Heart left ventricle (tissue), 16 donors: Measurements from ENCODE around the gene IL33. TPM values are rescaled to one million over a fixed set of nuclear protein-coding genes. Genes with fewer than 3 reads are reported as not detected.

Experiments
- ATAC-seq, 4 donors: fragments of 200-7000 bp; cut with Tn5 transposase; one replicate each; pipeline ENCODE4 v1.9.1; 2020 to 2022; ENCODE audit warnings: moderate library complexity in 4 of 4, mild to moderate bottlenecking in 3 of 4, moderate number of reproducible peaks in 1 of 4
- DNase-seq, 5 donors: peaks; one replicate each; pipeline ENCODE4 v3.0.0-alpha.2; 2020
- H3K27ac ChIP-seq, 12 donors: fragments of 200-600 bp; sonication (generic) in 4 of 12; one replicate each; pipeline versions ENCODE4 v1.5.0 to v1.8.0; 2016 to 2022; ENCODE audit warnings: mild to moderate bottlenecking in 2 of 12
- H3K27me3 ChIP-seq, 9 donors: fragments of 200-600 bp; sonication (generic) in 2 of 9; one replicate each; pipeline versions ENCODE4 v1.5.1 to v1.8.0; 2016 to 2022; ENCODE audit warnings: mild to moderate bottlenecking in 3 of 9
- H3K36me3 ChIP-seq, 9 donors: fragments of 200-600 bp; sonication (generic) in 2 of 9; one replicate each; pipeline versions ENCODE4 v1.5.0 to v1.8.0; 2018 to 2022; ENCODE audit warnings: mild to moderate bottlenecking in 2 of 9
- H3K4me1 ChIP-seq, 12 donors: fragments of 200-600 bp; sonication (generic) in 4 of 12; one replicate each; pipeline versions ENCODE4 v1.5.0 to v1.8.0; 2016 to 2022; ENCODE audit warnings: mild to moderate bottlenecking in 3 of 12
- H3K4me3 ChIP-seq, 12 donors: fragments of 200-600 bp; sonication (generic) in 4 of 12; one replicate each; pipeline versions ENCODE4 v1.5.0 to v1.8.0; 2017 to 2022; ENCODE audit warnings: mild to moderate bottlenecking in 9 of 12, moderate library complexity in 4 of 12
- H3K9me3 ChIP-seq, 12 donors: fragments of 200-600 bp; sonication (generic) in 4 of 12; one replicate each; pipeline versions ENCODE4 v1.5.0 to v1.8.0; 2016 to 2022; ENCODE audit warnings: mild to moderate bottlenecking in 1 of 12
- POLR2A ChIP-seq, 2 donors: fragments of 450-650 bp; IDR thresholded peaks; one replicate each; pipeline ENCODE4 v1.6.1; 2017; ENCODE audit warnings: antibody characterized with exemption in 2 of 2, mild to moderate bottlenecking in 2 of 2, moderate library complexity in 2 of 2
- WGBS, 4 donors: extraction: QIAGEN DNeasy Blood & Tissue Kit in 2 of 4; methylation state at CpG; one replicate each; pipeline versions ENCODE4 v1.1.5 to v1.1.7; 2013 to 2018; 5-methylcytosine and 5-hydroxymethylcytosine counted together
- intact Hi-C, 10 donors: fragments of 100-400 bp; cut with DNase I; formaldehyde crosslinking; loops; one replicate each; pipeline versions ENCODE4 v1.11.1 to v1.14.2; 2022
- polyA plus RNA-seq, 2 donors: library from polyadenylated mRNA; stranded (reverse); fragments of 200-250 nt; gene quantifications; one replicate each; pipeline ENCODE4 v1.2.3, GENCODE V29; 2013
- total RNA-seq, 9 donors: library from RNA; depleted of rRNA in 2 of 9; stranded (reverse); fragments of >200 nt in 2 of 9; fragmentation: NEBNext Ultra II Directional in 3 of 9; extraction: Animal tissue kit (Norgen Biotek cat#: 25700) in 3 of 9; gene quantifications; one replicate each; pipeline versions ENCODE4 v1.1.0 to v1.2.4, GENCODE V29; 2016 to 2023
- TF ChIP-seq, protein P1 (sequence below), 12 donors: fragments of 200-600 bp; sonication (generic) in 4 of 12; IDR thresholded peaks; one replicate each; pipeline versions ENCODE4 v1.5.0 to v1.8.0; 2018 to 2022; ENCODE audit warnings: antibody characterized with exemption in 12 of 12, mild to moderate bottlenecking in 5 of 12
- donor health status: ischemic (EF 13 %, LVEDD 7.1; RV severe dilation, severe dysfunction).
- donor health status: healthy with polysubstance abuse.
- donor health status: DM: no; HTN: yes; CAD: no.
- donor health status: DM: no; HTN: no; CAD: no.
- donor health status: ischemic (EF 25% LVEDD 6.9; RV normal size, moderate dysfunction).
- donor health status: ischemic (EF 25% LVEDD 5.7; RV mildly dilated, moderate dysfunction).
- donor health status: healthy.
- donor health status: DM: yes; HTN: yes; CAD: no.
- donor health status: ischemic (EF 35%, LVEDD 5.7; RV mildly dilated, moderate dysfunction).
- donor health status: nonischemic (EF 11% LVEDD 7.7; RV severe dilation, severe dysfunction).
- donor health status: DM: yes; HTN: yes; CAD: no.
- donor health status: PGD.
- donor health status: ischemic (EF 29% LVEDD 5.4; RV normal size, mild dysfunction).
- donor health status: nonischemic (EF 23%, LVEDD 6.1; RV moderate dilation, normal function).

IL33 gene
- total and polyA plus RNA-seq, 11 donors, result 6.6 to 36.5 (median 12.7) TPM

- no peak for ATAC-seq
- TF ChIP-seq, protein P1, sequence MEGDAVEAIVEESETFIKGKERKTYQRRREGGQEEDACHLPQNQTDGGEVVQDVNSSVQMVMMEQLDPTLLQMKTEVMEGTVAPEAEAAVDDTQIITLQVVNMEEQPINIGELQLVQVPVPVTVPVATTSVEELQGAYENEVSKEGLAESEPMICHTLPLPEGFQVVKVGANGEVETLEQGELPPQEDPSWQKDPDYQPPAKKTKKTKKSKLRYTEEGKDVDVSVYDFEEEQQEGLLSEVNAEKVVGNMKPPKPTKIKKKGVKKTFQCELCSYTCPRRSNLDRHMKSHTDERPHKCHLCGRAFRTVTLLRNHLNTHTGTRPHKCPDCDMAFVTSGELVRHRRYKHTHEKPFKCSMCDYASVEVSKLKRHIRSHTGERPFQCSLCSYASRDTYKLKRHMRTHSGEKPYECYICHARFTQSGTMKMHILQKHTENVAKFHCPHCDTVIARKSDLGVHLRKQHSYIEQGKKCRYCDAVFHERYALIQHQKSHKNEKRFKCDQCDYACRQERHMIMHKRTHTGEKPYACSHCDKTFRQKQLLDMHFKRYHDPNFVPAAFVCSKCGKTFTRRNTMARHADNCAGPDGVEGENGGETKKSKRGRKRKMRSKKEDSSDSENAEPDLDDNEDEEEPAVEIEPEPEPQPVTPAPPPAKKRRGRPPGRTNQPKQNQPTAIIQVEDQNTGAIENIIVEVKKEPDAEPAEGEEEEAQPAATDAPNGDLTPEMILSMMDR (IDR thresholded peaks at IDR 0.05), result no peak
- TF ChIP-seq POLR2A (IDR thresholded peaks at IDR 0.05), result no peak
- DNase-seq, result no peak
- Histone ChIP-seq H3K27ac (no peak overlapping the region), H3K4me3 (no peak overlapping the region), H3K27me3 (no peaks in the 10 kb centered on the region), H3K4me1 (peaks cover 0 to 16% (median 3%) of the 10 kb centered on the region in 12 donors), H3K9me3 (no peaks in the 10 kb centered on the region), H3K36me3 (no peaks in the 10 kb centered on the region)
- intact Hi-C loops, result no loop called here
These were observed 28.3 kb upstream of the IL33 start for GRCh38 chr9:6187272-6187671.

DNA sequence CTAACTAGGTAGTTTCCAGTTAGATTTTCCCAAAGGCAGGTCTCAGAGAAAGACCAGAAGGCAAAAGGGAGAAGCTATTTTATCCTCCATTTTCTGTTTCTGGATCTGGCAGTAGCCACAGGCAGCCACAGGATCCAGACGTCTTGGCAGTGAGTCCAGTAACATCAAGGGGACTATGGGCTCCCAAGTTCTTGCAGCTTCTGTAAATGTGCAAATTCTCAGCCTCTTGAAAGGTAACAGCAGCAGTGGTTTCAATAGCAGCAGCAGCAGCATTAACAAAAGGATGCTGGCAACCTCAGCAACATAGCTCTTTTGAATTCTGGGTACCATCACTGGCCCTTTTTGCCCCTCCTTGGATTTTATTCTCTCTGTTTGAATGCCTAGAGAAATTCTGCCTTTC is 27.1 kb upstream of the IL33 start:
- intact Hi-C loops, result no loop called here
- ATAC-seq (no peak), DNase-seq (no peak)
- Histone ChIP-seq H3K9me3 (no peaks in the 10 kb centered on the region), H3K4me3 (no peak overlapping the region), H3K27me3 (no peaks in the 10 kb centered on the region), H3K4me1 (peaks cover 0 to 16% (median 3%) of the 10 kb centered on the region in 12 donors), H3K36me3 (no peaks in the 10 kb centered on the region), H3K27ac (no peak overlapping the region)
- WGBS, 4 donors, result 0 to 33% (median 25%) methylated on average over 1 of the region's 1 CpG
- TF ChIP-seq, protein P1 (IDR thresholded peaks at IDR 0.05), result no peak
- no peak for TF ChIP-seq POLR2A (IDR thresholded peaks at IDR 0.05)

DNA sequence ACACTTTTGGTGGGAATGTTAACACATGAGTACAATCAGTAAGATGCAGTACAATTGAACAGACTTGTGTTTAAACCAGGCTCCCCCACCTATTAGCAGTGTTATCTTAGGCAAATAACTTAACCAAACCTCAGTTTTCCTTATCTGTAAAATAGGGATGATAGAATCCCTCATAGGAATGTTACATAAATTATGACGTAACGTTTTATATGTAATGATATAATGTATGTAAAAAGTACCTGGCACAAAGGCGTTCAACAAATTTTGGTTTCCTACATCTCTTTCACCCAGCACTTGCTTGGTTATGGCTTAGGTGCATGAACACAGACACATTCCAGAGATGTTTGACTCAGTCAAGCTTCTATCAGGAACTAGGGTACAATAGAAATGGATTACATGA is 26.7 kb upstream of the IL33 start:
- peaks cover 0 to 16% (median 3%) of the 10 kb centered on the region in 12 donors for H3K4me1 ChIP-seq
- no peak overlapping the region for H3K27ac ChIP-seq
- WGBS, 4 donors, result 84 to 89% (median 87%) methylated on average over 3 of the region's 3 CpGs
- H3K27me3 ChIP-seq, result no peaks in the 10 kb centered on the region
- ATAC-seq, result no peak
- intact Hi-C loops, result no loop called here
- no peak for DNase-seq
- no peak overlapping the region for H3K4me3 ChIP-seq
- H3K9me3 ChIP-seq, result no peaks in the 10 kb centered on the region
- H3K36me3 ChIP-seq, result no peaks in the 10 kb centered on the region
- TF ChIP-seq POLR2A (IDR thresholded peaks at IDR 0.05), result no peak
- TF ChIP-seq, protein P1 (IDR thresholded peaks at IDR 0.05), result no peak

- Histone ChIP-seq H3K36me3 (no peaks in the 10 kb centered on the region), H3K9me3 (no peaks in the 10 kb centered on the region), H3K27ac (no peak overlapping the region), H3K4me3 (no peak overlapping the region), H3K4me1 (peaks cover 0 to 25% (median 0%) of the 10 kb centered on the region in 12 donors), H3K27me3 (no peaks in the 10 kb centered on the region)
- intact Hi-C loops, result loop anchor here in 4 of 10 donors (2.0 to 5.0 kb wide), 2 partner anchors 110 to 112 kb away; no protein-coding TSS in a partner anchor
- no peak for TF ChIP-seq POLR2A (IDR thresholded peaks at IDR 0.05)
- TF ChIP-seq, protein P1 (IDR thresholded peaks at IDR 0.05), result no peak
- ATAC-seq (no peak), DNase-seq (no peak)
- WGBS, 4 donors, result 69 to 77% (median 73%) methylated on average over 2 of the region's 2 CpGs
These were observed 20.7 kb upstream of the IL33 start for GRCh38 chr9:6194934-6195333.
